Measurements from ENCODE around the gene TEAD1. TPM values are rescaled to one million over a fixed set of nuclear protein-coding genes. Genes with fewer than 3 reads are reported as not detected.

The TEAD1 gene
- total RNA-seq, 4 donors from 2014 or later, result 71.5 to 109 (median 88.5) TPM

DNA sequence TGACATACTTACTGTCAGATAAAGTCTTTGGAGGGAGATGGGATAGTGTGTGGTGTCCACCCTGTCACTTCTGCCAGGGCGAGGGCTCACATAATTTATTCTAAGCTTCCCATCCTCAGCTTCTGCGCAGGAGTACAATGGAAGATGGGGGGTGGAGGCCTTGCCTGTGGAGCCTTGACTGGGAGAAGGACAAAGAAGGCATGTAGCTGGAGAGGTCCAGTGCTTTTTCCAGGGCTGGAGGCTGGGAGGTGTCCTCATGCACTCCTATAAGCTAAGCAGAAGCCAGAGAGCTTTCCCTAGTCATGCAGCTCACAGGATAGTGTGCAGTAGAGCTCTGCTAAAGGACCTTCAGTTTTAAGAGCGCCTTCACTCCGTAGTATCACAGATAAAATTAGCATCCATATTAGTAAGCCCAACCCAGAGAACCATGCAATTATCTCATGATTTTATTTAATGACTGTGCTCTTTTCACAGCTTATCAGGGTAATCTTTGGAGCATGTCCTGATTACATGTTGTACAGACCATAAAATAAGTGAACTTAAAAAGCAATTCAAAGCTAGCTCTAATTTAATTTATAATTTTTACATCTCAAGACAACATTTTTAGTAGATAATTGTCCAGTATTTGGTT is 148.3 kb downstream of the TEAD1 start:
- WGBS, 2 donors, result 85 to 94% methylated on average over 4 of the region's 4 CpGs
- DNase-seq, result no peak
- intact Hi-C loops (cut with DNase I), result no loop called here
- Histone ChIP-seq H3K4me1 (peaks cover 0 to 18% of the 10 kb centered on the region in 2 donors), H3K4me3 (replicated peaks in 1 of 3) (no peak overlapping the region), H3K27me3 (no peaks in the 10 kb centered on the region), H3K9me3 (no peaks in the 10 kb centered on the region), H3K27ac (no peak overlapping the region), H3K36me3 (no peaks in the 10 kb centered on the region)
- TF ChIP-seq, protein P1, sequence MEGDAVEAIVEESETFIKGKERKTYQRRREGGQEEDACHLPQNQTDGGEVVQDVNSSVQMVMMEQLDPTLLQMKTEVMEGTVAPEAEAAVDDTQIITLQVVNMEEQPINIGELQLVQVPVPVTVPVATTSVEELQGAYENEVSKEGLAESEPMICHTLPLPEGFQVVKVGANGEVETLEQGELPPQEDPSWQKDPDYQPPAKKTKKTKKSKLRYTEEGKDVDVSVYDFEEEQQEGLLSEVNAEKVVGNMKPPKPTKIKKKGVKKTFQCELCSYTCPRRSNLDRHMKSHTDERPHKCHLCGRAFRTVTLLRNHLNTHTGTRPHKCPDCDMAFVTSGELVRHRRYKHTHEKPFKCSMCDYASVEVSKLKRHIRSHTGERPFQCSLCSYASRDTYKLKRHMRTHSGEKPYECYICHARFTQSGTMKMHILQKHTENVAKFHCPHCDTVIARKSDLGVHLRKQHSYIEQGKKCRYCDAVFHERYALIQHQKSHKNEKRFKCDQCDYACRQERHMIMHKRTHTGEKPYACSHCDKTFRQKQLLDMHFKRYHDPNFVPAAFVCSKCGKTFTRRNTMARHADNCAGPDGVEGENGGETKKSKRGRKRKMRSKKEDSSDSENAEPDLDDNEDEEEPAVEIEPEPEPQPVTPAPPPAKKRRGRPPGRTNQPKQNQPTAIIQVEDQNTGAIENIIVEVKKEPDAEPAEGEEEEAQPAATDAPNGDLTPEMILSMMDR (IDR thresholded peaks at IDR 0.05), result no peak

GRCh38 chr11:12824281-12825041 is 150.2 kb downstream of the TEAD1 start:
- H3K27me3 ChIP-seq, result no peaks in the 10 kb centered on the region
- TF ChIP-seq, protein P1 (IDR thresholded peaks at IDR 0.05), result no peak
- TF ChIP-seq POLR2A (IDR thresholded peaks at IDR 0.05), result no peak
- H3K27ac ChIP-seq, result peak overlapping the region in 1 of 3 donors; percentile 54
- intact Hi-C loops (cut with DNase I), result no loop called here
- no peaks in the 10 kb centered on the region for H3K9me3 ChIP-seq
- no peak for DNase-seq
- 56 to 65% methylated on average over 10 of the region's 10 CpGs for WGBS, 2 donors
- H3K4me1 ChIP-seq, result peaks cover 6 to 31% of the 10 kb centered on the region in 2 donors
- no peaks in the 10 kb centered on the region for H3K36me3 ChIP-seq
- no peak overlapping the region for H3K4me3 ChIP-seq (replicated peaks in 1 of 3)

DNA sequence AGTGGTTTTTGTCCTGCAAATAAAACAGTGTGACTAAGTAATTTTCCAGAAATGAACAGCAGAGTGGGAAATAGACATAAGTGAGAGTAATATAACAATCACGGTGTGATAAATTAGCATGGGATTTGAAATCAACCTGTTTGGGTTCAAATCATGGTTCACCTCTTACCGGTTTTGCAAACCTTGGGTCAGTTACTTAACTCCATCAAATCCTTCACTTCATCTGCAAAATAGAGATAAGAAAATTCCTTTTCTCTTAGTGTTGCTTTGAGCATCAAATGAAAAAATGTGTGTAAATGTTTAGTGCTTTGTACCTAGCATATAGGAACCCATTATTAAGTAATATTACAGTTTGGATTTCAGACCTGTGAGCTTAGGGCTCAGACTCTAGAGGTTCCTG is 152.2 kb downstream of the TEAD1 start:
- TF ChIP-seq POLR2A (IDR thresholded peaks at IDR 0.05), result no peak
- TF ChIP-seq, protein P1 (IDR thresholded peaks at IDR 0.05), result no peak
- no peaks in the 10 kb centered on the region for H3K27me3 ChIP-seq
- H3K36me3 ChIP-seq, result no peaks in the 10 kb centered on the region
- 92 to 95% methylated on average over 2 of the region's 2 CpGs for WGBS, 2 donors
- intact Hi-C loops (cut with DNase I), result no loop called here
- no peak for DNase-seq
- no peaks in the 10 kb centered on the region for H3K9me3 ChIP-seq
- H3K4me1 ChIP-seq, result peaks cover 6 to 20% of the 10 kb centered on the region in 2 donors
- H3K27ac ChIP-seq, result no peak overlapping the region
- no peak overlapping the region for H3K4me3 ChIP-seq (replicated peaks in 1 of 3)

- H3K27me3 ChIP-seq, result no peaks in the 10 kb centered on the region
- no peak overlapping the region for H3K4me3 ChIP-seq (replicated peaks in 1 of 3)
- no peak for DNase-seq
- H3K36me3 ChIP-seq, result no peaks in the 10 kb centered on the region
- peak overlapping the region; percentile 61 to 79 (median 67) for H3K27ac ChIP-seq
- no peaks in the 10 kb centered on the region for H3K9me3 ChIP-seq
- TF ChIP-seq, protein P1 (IDR thresholded peaks at IDR 0.05), result no peak
- no peak for TF ChIP-seq POLR2A (IDR thresholded peaks at IDR 0.05)
- 71 to 79% methylated on average over 1 of the region's 1 CpG for WGBS, 2 donors
- peaks cover 11 to 20% of the 10 kb centered on the region in 2 donors for H3K4me1 ChIP-seq
- intact Hi-C loops (cut with DNase I), result no loop called here
Measured at GRCh38 chr11:12827369-12827768, 153.1 kb downstream of the TEAD1 start.
